ENCODE results near the gene SENP7.
A peak's percentile ranks its signal among the peaks of the same experiment; 100 is the strongest.

SENP7 gene

DNA sequence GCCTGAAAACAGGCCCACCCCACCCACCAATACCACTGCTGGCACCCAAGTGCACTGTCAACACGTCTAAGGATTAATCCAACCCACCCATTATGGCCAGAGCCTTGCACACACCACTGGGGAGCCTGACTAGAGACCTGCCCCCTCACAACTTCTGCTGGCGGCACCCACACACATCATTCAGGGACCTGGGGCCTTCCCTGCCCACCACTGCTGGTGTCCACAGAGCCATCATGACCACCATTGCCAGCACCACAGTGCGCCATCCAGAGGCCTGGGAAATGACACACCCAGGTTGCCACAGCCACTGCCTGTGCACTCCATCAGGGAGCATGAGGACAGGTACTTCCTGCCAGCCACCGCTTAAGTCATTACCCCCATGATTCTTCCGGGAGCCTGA is 125.7 kb downstream of the SENP7 start:
- Histone ChIP-seq H3K9me3 (ENCODE audit: insufficient read depth, low read length) (no peaks in the 10 kb centered on the region), H3K36me3 (ENCODE audit: insufficient read depth, insufficient read length, low read length) (no peaks in the 10 kb centered on the region), H3K4me1 (ENCODE audit: insufficient read depth, insufficient read length) (peaks cover 4% of the 10 kb centered on the region), H3K27me3 (ENCODE audit: insufficient read depth, insufficient read length) (no peaks in the 10 kb centered on the region), H3K9ac (ENCODE audit: insufficient read length, low read depth) (no peak overlapping the region), H3K4me3 (ENCODE audit: insufficient read length, low read depth) (no peak overlapping the region)
- no peak for TF ChIP-seq SUZ12 (IDR thresholded peaks at IDR 0.05; ENCODE audit: extremely low read depth, insufficient read depth, insufficient read length)
- TF ChIP-seq YY1 (IDR thresholded peaks at IDR 0.05; ENCODE audit: insufficient read depth, insufficient read length), result no peak
- TF ChIP-seq ZNF274 (IDR thresholded peaks at IDR 0.05; ENCODE audit: low read depth, low read length), result no peak
- no peak for DNase-seq (ENCODE audit: low read depth, low spot score)

DNA sequence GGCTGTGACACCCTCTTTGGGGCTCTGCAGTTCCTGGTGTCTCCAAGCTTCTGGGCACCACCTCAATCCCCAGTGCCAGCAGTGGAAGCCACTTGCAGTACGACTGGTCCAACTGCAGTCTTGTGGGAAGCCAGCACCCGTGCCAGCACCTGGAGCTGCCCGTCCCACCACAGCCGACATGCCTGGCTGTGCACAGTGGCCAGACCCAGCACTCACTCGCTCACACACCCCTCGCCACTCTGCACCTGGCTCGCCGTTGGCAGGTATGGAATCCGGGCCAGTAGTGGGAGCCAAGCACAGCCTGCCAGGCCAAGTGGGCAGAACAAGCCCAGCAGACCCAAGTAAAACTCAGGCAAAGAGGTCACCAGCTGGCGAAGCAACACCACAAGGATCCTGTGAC is 128.6 kb downstream of the SENP7 start:
- Histone ChIP-seq H3K27me3 (ENCODE audit: insufficient read depth, insufficient read length) (no peaks in the 10 kb centered on the region), H3K4me3 (ENCODE audit: insufficient read length, low read depth) (no peak overlapping the region), H3K9ac (ENCODE audit: insufficient read length, low read depth) (no peak overlapping the region), H3K4me1 (ENCODE audit: insufficient read depth, insufficient read length) (peaks cover 4% of the 10 kb centered on the region), H3K9me3 (ENCODE audit: insufficient read depth, low read length) (no peaks in the 10 kb centered on the region), H3K36me3 (ENCODE audit: insufficient read depth, insufficient read length, low read length) (no peaks in the 10 kb centered on the region)
- DNase-seq (ENCODE audit: low read depth, low spot score), result no peak
- no peak for TF ChIP-seq ZNF274 (IDR thresholded peaks at IDR 0.05; ENCODE audit: low read depth, low read length)

DNA sequence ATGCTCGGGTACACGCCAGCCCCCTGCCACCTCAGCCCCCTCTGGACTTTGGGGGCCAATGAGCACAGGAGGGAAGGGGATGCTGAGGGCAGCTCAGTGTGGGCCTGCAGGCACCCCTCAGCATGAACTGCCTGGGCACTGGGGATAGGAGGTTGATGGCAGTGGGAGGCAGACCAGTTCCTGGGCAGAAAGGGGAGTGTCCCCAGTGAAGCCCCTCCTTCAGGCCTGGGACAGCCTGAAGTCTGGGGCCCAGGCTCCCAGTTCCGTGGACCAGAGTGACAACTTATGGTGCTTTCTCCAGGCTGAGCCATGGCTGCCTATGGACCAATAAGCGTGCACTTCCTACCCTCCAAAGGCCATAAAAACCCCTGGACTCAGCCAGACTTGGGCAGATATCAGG is 129.4 kb downstream of the SENP7 start:
- H3K27me3 ChIP-seq (ENCODE audit: insufficient read depth, insufficient read length), result no peaks in the 10 kb centered on the region
- H3K4me3 ChIP-seq (ENCODE audit: insufficient read length, low read depth), result no peak overlapping the region
- no peak overlapping the region for H3K9ac ChIP-seq (ENCODE audit: insufficient read length, low read depth)
- no peaks in the 10 kb centered on the region for H3K36me3 ChIP-seq (ENCODE audit: insufficient read depth, insufficient read length, low read length)
- no peaks in the 10 kb centered on the region for H3K9me3 ChIP-seq (ENCODE audit: insufficient read depth, low read length)
- no peak for DNase-seq (ENCODE audit: low read depth, low spot score)
- TF ChIP-seq SUZ12 (IDR thresholded peaks at IDR 0.05; ENCODE audit: extremely low read depth, insufficient read depth, insufficient read length) (no peak), ZNF274 (IDR thresholded peaks at IDR 0.05; ENCODE audit: low read depth, low read length) (no peak), YY1 (IDR thresholded peaks at IDR 0.05; ENCODE audit: insufficient read depth, insufficient read length) (no peak)
- H3K4me1 ChIP-seq (ENCODE audit: insufficient read depth, insufficient read length), result peaks cover 4% of the 10 kb centered on the region

DNA sequence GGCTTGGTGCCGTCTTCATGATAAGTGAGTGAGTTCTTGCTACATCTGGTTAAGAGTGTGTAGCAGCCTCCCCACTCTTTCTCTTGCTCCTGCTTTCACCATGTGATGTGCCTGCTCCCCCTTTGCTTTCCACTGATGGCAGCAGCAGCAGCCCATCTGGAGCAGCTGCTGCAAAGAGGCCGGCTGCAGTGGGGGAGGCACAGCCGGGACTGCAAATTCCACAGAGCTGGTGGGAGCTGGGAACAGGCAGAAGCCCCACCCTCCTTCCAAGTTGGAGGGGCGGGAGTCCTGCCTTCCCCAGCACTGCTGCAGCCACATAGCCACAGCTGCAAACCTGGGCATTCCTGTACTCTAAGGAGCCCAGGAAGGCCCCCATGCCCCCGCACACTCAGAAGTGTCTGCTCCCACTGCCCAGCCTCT is 129.8 kb downstream of the SENP7 start:
- DNase-seq (ENCODE audit: low read depth, low spot score), result no peak
- Histone ChIP-seq H3K36me3 (ENCODE audit: insufficient read depth, insufficient read length, low read length) (no peaks in the 10 kb centered on the region), H3K4me1 (ENCODE audit: insufficient read depth, insufficient read length) (peaks cover 4% of the 10 kb centered on the region), H3K9ac (ENCODE audit: insufficient read length, low read depth) (peak overlapping the region; percentile 1), H3K27me3 (ENCODE audit: insufficient read depth, insufficient read length) (no peaks in the 10 kb centered on the region), H3K4me3 (ENCODE audit: insufficient read length, low read depth) (no peak overlapping the region), H3K9me3 (ENCODE audit: insufficient read depth, low read length) (no peaks in the 10 kb centered on the region)
- no peak for TF ChIP-seq ZNF274 (IDR thresholded peaks at IDR 0.05; ENCODE audit: low read depth, low read length)
- no peak for TF ChIP-seq YY1 (IDR thresholded peaks at IDR 0.05; ENCODE audit: insufficient read depth, insufficient read length)
- no peak for TF ChIP-seq SUZ12 (IDR thresholded peaks at IDR 0.05; ENCODE audit: extremely low read depth, insufficient read depth, insufficient read length)

DNA sequence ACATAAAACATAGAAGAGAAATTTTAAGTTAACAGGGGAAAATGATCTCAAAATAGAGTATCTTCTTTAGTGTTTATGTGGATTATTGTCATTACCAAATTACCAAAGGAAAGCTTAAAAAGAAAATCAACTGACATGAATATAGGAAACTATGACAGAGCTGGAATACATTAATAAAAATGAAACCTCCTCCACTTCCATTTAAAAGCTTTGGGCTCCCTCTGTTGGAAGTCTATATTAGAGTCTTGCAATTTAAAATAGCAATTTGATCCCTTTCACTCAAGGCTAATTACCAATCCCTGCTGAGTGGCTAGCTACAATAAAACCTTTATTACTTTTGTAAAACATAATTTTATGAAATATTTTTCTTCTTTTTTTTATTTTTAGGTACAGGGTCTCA is 131.2 kb downstream of the SENP7 start:
- no peaks in the 10 kb centered on the region for H3K27me3 ChIP-seq (ENCODE audit: insufficient read depth, insufficient read length)
- no peaks in the 10 kb centered on the region for H3K9me3 ChIP-seq (ENCODE audit: insufficient read depth, low read length)
- no peak overlapping the region for H3K9ac ChIP-seq (ENCODE audit: insufficient read length, low read depth)
- no peak for DNase-seq (ENCODE audit: low read depth, low spot score)
- H3K36me3 ChIP-seq (ENCODE audit: insufficient read depth, insufficient read length, low read length), result no peaks in the 10 kb centered on the region
- TF ChIP-seq SUZ12 (IDR thresholded peaks at IDR 0.05; ENCODE audit: extremely low read depth, insufficient read depth, insufficient read length) (no peak), YY1 (IDR thresholded peaks at IDR 0.05; ENCODE audit: insufficient read depth, insufficient read length) (no peak), ZNF274 (IDR thresholded peaks at IDR 0.05; ENCODE audit: low read depth, low read length) (no peak)
- H3K4me3 ChIP-seq (ENCODE audit: insufficient read length, low read depth), result no peak overlapping the region
- H3K4me1 ChIP-seq (ENCODE audit: insufficient read depth, insufficient read length), result peaks cover 2% of the 10 kb centered on the region

DNA sequence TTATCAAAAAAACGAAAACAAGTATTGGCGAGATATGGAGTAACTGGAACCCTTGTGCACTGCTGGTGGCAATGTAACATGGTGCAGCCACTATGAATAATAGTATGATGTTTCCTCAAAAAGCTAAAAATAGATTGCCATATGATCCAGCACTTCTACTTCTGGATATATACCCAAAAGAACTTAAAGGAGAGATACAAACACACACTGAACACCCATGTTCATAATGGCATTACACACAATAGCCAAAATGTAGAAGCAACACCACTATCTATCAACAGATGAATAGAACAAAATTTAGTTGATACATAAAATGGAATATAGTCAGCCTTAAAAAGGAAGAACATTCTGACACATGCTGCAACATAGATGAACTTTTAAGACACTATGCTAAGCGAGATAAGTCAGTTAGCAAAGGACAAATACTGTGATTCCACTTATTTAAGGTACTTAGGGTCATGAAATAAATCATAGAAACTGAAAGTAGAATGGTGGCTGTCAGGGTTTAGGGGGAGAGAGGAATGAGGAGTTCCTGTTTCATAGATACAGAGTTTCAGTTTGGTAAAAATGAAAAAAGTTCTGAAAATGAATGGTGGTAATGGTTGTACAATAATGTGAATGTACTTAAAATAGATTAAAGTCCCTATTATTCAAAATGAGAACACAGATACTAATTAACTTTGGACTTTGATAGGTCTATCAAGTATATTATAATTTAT is 133.2 kb downstream of the SENP7 start:
- no peak overlapping the region for H3K4me3 ChIP-seq (ENCODE audit: insufficient read length, low read depth)
- H3K36me3 ChIP-seq (ENCODE audit: insufficient read depth, insufficient read length, low read length), result no peaks in the 10 kb centered on the region
- H3K9ac ChIP-seq (ENCODE audit: insufficient read length, low read depth), result no peak overlapping the region
- no peaks in the 10 kb centered on the region for H3K9me3 ChIP-seq (ENCODE audit: insufficient read depth, low read length)
- no peak for DNase-seq (ENCODE audit: low read depth, low spot score)
- H3K27me3 ChIP-seq (ENCODE audit: insufficient read depth, insufficient read length), result no peaks in the 10 kb centered on the region
- TF ChIP-seq SUZ12 (IDR thresholded peaks at IDR 0.05; ENCODE audit: extremely low read depth, insufficient read depth, insufficient read length) (no peak), ZNF274 (IDR thresholded peaks at IDR 0.05; ENCODE audit: low read depth, low read length) (no peak)
- H3K4me1 ChIP-seq (ENCODE audit: insufficient read depth, insufficient read length), result peaks cover 2% of the 10 kb centered on the region

DNA sequence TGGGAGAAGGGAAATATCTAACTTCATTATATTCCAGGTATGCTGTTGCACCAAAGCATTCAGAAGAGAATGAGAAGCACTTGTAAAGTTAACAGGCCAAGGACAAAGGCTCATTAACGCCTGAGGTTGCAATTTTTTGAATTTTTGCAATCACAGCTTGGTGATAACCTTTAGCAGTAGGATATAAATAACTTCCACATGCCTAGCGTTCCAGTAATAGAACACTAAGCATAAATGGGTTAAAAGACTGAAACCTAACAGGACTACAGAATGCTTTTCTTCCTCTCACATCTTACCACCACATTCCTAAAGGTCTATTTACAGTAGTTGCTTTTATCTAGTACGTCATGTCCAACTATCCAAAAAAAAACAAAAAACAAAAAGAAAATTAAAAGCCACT is 135.2 kb downstream of the SENP7 start:
- Histone ChIP-seq H3K4me3 (ENCODE audit: insufficient read length, low read depth) (no peak overlapping the region), H3K4me1 (ENCODE audit: insufficient read depth, insufficient read length) (no peaks in the 10 kb centered on the region), H3K9me3 (ENCODE audit: insufficient read depth, low read length) (no peaks in the 10 kb centered on the region), H3K27me3 (ENCODE audit: insufficient read depth, insufficient read length) (no peaks in the 10 kb centered on the region), H3K36me3 (ENCODE audit: insufficient read depth, insufficient read length, low read length) (no peaks in the 10 kb centered on the region), H3K9ac (ENCODE audit: insufficient read length, low read depth) (no peak overlapping the region)
- no peak for TF ChIP-seq YY1 (IDR thresholded peaks at IDR 0.05; ENCODE audit: insufficient read depth, insufficient read length)
- no peak for TF ChIP-seq SUZ12 (IDR thresholded peaks at IDR 0.05; ENCODE audit: extremely low read depth, insufficient read depth, insufficient read length)
- no peak for TF ChIP-seq ZNF274 (IDR thresholded peaks at IDR 0.05; ENCODE audit: low read depth, low read length)
- no peak for DNase-seq (ENCODE audit: low read depth, low spot score)
